Erythroblast (primary cell): Measurements from ENCODE around the gene KRTAP3-2.

ENCODE experiments used
- GATA1 ChIP-seq: IDR thresholded peaks from 2 replicates; pipeline ENCODE4 v1.6.1; 2011; ENCODE audit warnings: low read depth, mild to moderate bottlenecking, control low read depth, low read length, moderate library complexity
- POLR2A ChIP-seq: IDR thresholded peaks from 2 replicates; pipeline ENCODE4 v1.6.1; 2011; ENCODE audit warnings: mild to moderate bottlenecking, low read length

DNA sequence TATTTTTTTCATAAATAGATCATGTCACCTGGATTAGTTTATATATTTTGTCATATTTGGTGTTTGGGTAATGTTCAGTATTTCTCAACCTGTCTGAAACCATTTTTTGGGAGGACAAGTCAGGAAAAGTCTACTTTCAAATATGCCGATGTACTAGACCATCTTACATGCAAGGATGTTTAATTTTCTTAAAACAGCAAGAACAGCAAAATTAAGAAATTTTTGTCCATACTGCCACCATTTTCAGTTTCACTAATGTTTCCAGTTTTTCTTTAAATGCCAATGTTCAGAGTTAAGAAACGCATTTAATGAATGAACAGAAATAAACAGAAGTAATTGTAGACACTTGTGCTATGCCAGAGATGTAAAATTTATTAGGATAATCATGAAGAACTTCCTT lies 6.6 kb downstream of the KRTAP3-2 start:
- TF ChIP-seq POLR2A (no peak), GATA1 (no peak)
